ENCODE results near the gene MCTS1.
"Not testable (repeated sequence)": the region's sequence is repeated elsewhere in the genome, so short reads cannot be mapped to it uniquely, and the experiment has no call there.

Gene MCTS1

DNA sequence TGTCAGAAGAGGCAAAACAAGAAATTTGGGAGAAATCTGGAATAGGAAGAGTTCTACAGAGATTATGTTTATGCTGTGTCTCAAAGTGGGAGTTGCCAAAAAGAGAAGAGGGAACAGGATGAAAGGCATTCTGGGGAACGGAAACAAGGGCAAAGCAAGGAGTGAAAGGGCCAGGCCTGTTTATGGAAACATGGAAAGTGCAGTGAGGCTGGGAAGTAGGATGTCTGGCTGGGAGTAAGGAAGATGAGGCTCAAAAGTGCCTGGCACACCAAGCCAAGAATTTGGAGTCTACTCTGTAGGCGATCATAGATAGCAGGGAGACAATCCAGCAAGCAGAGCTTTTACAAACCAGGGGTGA is 41.4 kb upstream of the MCTS1 start:
- no peak for TF ChIP-seq CTCF (IDR thresholded peaks at IDR 0.05; ENCODE audit: borderline replicate concordance, control extremely low read depth, extremely low read depth, insufficient read depth, missing control alignments)
- in situ Hi-C loops (cut with MboI; ENCODE audit: low sequenced_read_pairs, unreplicated experiment), result no loop called here

GRCh38 chrX:120564925-120565324 is 39.0 kb upstream of the MCTS1 start:
- no peak for DNase-seq (ENCODE audit: low spot score)

More for the DNA sequence above, 41.4 kb upstream of the MCTS1 start:
- DNase-seq (ENCODE audit: low spot score), result no peak

DNA sequence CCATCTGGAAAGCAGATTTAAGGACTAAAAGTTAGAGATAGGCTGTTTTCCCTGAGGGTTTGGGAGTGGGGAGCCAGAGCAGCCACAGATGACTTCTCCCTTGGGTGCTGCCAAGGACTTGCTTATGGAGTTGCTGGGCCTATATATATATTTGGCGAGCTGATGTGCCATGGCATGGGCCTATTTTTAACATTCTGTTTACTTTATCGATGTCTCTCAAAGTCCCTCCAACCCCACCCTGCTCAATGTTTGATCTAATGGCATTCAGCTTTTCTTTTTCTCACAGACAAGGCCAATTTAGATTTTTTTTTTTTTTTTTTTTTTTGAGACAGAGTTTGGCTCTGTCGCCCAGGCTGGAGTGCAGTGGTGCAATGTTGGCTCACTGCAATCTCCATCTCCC is 37.1 kb upstream of the MCTS1 start:
- in situ Hi-C loops (cut with MboI; ENCODE audit: low sequenced_read_pairs, unreplicated experiment), result no loop called here
- TF ChIP-seq CTCF (IDR thresholded peaks at IDR 0.05; ENCODE audit: borderline replicate concordance, control extremely low read depth, extremely low read depth, insufficient read depth, missing control alignments), result no peak
- no peak for DNase-seq (ENCODE audit: low spot score)

More at GRCh38 chrX:120564925-120565324, 39.0 kb upstream of the MCTS1 start:
- no peak for TF ChIP-seq CTCF (IDR thresholded peaks at IDR 0.05; ENCODE audit: borderline replicate concordance, control extremely low read depth, extremely low read depth, insufficient read depth, missing control alignments)
- in situ Hi-C loops (cut with MboI; ENCODE audit: low sequenced_read_pairs, unreplicated experiment), result no loop called here

- no peak for DNase-seq (ENCODE audit: low spot score)
- TF ChIP-seq CTCF (IDR thresholded peaks at IDR 0.05; ENCODE audit: borderline replicate concordance, control extremely low read depth, extremely low read depth, insufficient read depth, missing control alignments), result no peak
- in situ Hi-C loops (cut with MboI; ENCODE audit: low sequenced_read_pairs, unreplicated experiment), result no loop called here
Observed at GRCh38 chrX:120568035-120568434, 35.9 kb upstream of the MCTS1 start.

DNA sequence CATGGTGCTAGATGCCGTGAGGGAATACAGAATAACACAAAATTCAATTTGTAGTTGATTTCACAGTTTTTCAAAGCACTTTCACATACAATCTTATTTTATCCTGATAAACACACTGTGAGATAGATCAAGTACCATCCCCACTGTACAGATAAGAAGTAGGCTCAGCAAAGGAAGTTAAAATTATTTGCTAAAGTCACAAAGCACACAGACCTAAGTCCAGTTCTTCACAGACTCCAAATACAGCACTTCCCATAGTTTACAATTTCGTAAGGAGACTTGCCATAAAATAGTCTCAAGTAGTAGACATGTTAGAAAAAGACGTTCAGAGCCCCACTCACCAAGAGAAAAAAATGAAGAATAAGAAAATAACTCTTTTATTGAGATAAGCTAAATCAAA is 35.3 kb upstream of the MCTS1 start:
- in situ Hi-C loops (cut with MboI; ENCODE audit: low sequenced_read_pairs, unreplicated experiment), result no loop called here
- no peak for TF ChIP-seq CTCF (IDR thresholded peaks at IDR 0.05; ENCODE audit: borderline replicate concordance, control extremely low read depth, extremely low read depth, insufficient read depth, missing control alignments)

DNA sequence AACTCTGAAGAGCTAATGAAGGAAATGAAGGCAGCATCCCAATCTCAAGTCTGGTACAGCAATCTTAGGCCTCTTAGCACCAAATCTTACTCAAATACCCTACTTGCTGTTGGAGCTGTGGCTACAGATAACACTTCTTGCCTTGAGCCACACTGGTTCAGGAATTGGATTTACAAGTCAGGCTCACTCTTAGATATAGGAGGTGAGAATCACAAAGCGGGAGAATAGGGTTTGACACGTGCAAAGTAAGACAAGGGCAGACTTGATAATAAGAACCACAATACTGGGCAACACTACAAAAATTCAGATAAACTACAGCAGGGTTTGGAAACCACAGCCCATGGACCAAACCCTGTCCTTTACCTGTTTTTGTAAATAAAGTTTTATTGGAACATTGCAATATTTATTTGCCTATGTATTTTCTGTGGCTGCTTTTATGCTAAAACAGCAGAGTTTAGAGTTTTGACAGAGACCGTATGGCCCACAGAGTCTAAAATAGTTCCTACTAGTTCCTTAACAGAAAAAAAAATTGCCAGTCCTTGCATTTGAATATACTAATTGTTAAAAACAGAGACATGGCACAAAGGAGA is 33.8 kb upstream of the MCTS1 start:
- DNase-seq (ENCODE audit: low spot score), result no peak
- in situ Hi-C loops (cut with MboI; ENCODE audit: low sequenced_read_pairs, unreplicated experiment), result no loop called here
- TF ChIP-seq CTCF (IDR thresholded peaks at IDR 0.05; ENCODE audit: borderline replicate concordance, control extremely low read depth, extremely low read depth, insufficient read depth, missing control alignments), result no peak

More for the DNA sequence above, 35.3 kb upstream of the MCTS1 start:
- no peak for DNase-seq (ENCODE audit: low spot score)

DNA sequence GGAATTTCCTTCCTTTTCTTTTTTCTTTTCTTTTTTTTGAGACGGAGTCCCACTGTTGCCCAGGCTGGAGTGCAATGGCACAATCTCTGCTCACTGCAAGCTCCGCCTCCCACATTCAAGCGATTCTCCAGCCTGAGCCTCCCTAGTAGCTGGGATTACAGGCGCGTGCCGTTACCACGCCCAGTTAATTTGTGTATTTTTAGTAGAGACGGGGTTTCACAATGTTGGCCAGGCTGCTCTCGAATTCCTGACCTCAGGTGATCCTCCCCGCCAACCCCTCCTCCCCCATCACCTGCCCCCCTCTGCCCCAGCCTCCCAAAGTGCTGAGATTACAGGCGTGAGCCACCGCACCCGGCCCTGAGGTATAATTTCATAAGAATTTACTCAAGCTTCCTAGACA is 30.1 kb upstream of the MCTS1 start:
- DNase-seq (ENCODE audit: low spot score); in situ Hi-C loops (cut with MboI; ENCODE audit: low sequenced_read_pairs, unreplicated experiment): not testable (repeated sequence)
